ENCODE data around the gene PDF. TPM values are rescaled to one million over a fixed set of nuclear protein-coding genes. Genes with fewer than 3 reads are reported as not detected.

PDF gene
- total RNA-seq, 1 donor: 2.9 TPM

- Histone ChIP-seq H3K9me3 (ENCODE audit: low read depth, low read length) (no peaks in the 10 kb centered on the region), H3K4me3 (ENCODE audit: low read length) (no peak overlapping the region), H3K4me1 (ENCODE audit: insufficient read depth, low read length) (peaks cover 37% of the 10 kb centered on the region), H3K27me3 (ENCODE audit: insufficient read depth, low read length) (no peaks in the 10 kb centered on the region)
These were observed 4.1 kb downstream of the PDF start for GRCh38 chr16:69326172-69326873.

GRCh38 chr16:69325784-69326171 is 4.6 kb downstream of the PDF start:
- peaks cover 33% of the 10 kb centered on the region for H3K4me1 ChIP-seq (ENCODE audit: insufficient read depth, low read length)
- no peak overlapping the region for H3K4me3 ChIP-seq (ENCODE audit: low read length)
- H3K9me3 ChIP-seq (ENCODE audit: low read depth, low read length): no peaks in the 10 kb centered on the region
- H3K27me3 ChIP-seq (ENCODE audit: insufficient read depth, low read length): no peaks in the 10 kb centered on the region

- peaks cover 31% of the 10 kb centered on the region for H3K4me1 ChIP-seq (ENCODE audit: insufficient read depth, low read length)
- no peak overlapping the region for H3K4me3 ChIP-seq (ENCODE audit: low read length)
- H3K9me3 ChIP-seq (ENCODE audit: low read depth, low read length): no peaks in the 10 kb centered on the region
- no peaks in the 10 kb centered on the region for H3K27me3 ChIP-seq (ENCODE audit: insufficient read depth, low read length)
These were observed 5.7 kb downstream of the PDF start for GRCh38 chr16:69324585-69325253.

GRCh38 chr16:69324013-69324531 is 6.3 kb downstream of the PDF start:
- Histone ChIP-seq H3K27me3 (ENCODE audit: insufficient read depth, low read length) (no peaks in the 10 kb centered on the region), H3K9me3 (ENCODE audit: low read depth, low read length) (no peaks in the 10 kb centered on the region), H3K4me3 (ENCODE audit: low read length) (no peak overlapping the region), H3K4me1 (ENCODE audit: insufficient read depth, low read length) (peaks cover 24% of the 10 kb centered on the region)

GRCh38 chr16:69323415-69323814 is 7.0 kb downstream of the PDF start:
- Histone ChIP-seq H3K9me3 (ENCODE audit: low read depth, low read length) (no peaks in the 10 kb centered on the region), H3K4me1 (ENCODE audit: insufficient read depth, low read length) (peaks cover 18% of the 10 kb centered on the region)

GRCh38 chr16:69322343-69322742 is 8.0 kb downstream of the PDF start:
- H3K9me3 ChIP-seq (ENCODE audit: low read depth, low read length): no peaks in the 10 kb centered on the region
- no peak overlapping the region for H3K4me3 ChIP-seq (ENCODE audit: low read length)
- peaks cover 7% of the 10 kb centered on the region for H3K4me1 ChIP-seq (ENCODE audit: insufficient read depth, low read length)
- no peaks in the 10 kb centered on the region for H3K27me3 ChIP-seq (ENCODE audit: insufficient read depth, low read length)

More at GRCh38 chr16:69323415-69323814, 7.0 kb downstream of the PDF start:
- Histone ChIP-seq H3K27me3 (ENCODE audit: insufficient read depth, low read length) (no peaks in the 10 kb centered on the region), H3K4me3 (ENCODE audit: low read length) (no peak overlapping the region)

- no peak overlapping the region for H3K4me3 ChIP-seq (ENCODE audit: low read length)
- H3K27me3 ChIP-seq (ENCODE audit: insufficient read depth, low read length): no peaks in the 10 kb centered on the region
- H3K4me1 ChIP-seq (ENCODE audit: insufficient read depth, low read length): no peaks in the 10 kb centered on the region
- H3K9me3 ChIP-seq (ENCODE audit: low read depth, low read length): no peaks in the 10 kb centered on the region
These were observed 9.3 kb downstream of the PDF start for GRCh38 chr16:69321080-69321479.

- Histone ChIP-seq H3K4me3 (ENCODE audit: low read length) (no peak overlapping the region), H3K27me3 (ENCODE audit: insufficient read depth, low read length) (no peaks in the 10 kb centered on the region), H3K9me3 (ENCODE audit: low read depth, low read length) (no peaks in the 10 kb centered on the region), H3K4me1 (ENCODE audit: insufficient read depth, low read length) (no peaks in the 10 kb centered on the region)
These were observed 9.7 kb downstream of the PDF start for GRCh38 chr16:69320740-69321073.

GRCh38 chr16:69319826-69320739 is 10.3 kb downstream of the PDF start:
- no peaks in the 10 kb centered on the region for H3K4me1 ChIP-seq (ENCODE audit: insufficient read depth, low read length)
- H3K4me3 ChIP-seq (ENCODE audit: low read length): no peak overlapping the region
- H3K9me3 ChIP-seq (ENCODE audit: low read depth, low read length): no peaks in the 10 kb centered on the region
- H3K27me3 ChIP-seq (ENCODE audit: insufficient read depth, low read length): no peaks in the 10 kb centered on the region

- H3K9me3 ChIP-seq (ENCODE audit: low read depth, low read length): no peaks in the 10 kb centered on the region
- no peaks in the 10 kb centered on the region for H3K27me3 ChIP-seq (ENCODE audit: insufficient read depth, low read length)
- no peaks in the 10 kb centered on the region for H3K4me1 ChIP-seq (ENCODE audit: insufficient read depth, low read length)
- no peak overlapping the region for H3K4me3 ChIP-seq (ENCODE audit: low read length)
These were observed 11.0 kb downstream of the PDF start for GRCh38 chr16:69319381-69319780.

GRCh38 chr16:69318911-69319289 is 11.5 kb downstream of the PDF start:
- Histone ChIP-seq H3K4me3 (ENCODE audit: low read length) (no peak overlapping the region), H3K27me3 (ENCODE audit: insufficient read depth, low read length) (no peaks in the 10 kb centered on the region)

GRCh38 chr16:69318177-69318910 is 12.0 kb downstream of the PDF start:
- Histone ChIP-seq H3K27me3 (ENCODE audit: insufficient read depth, low read length) (no peaks in the 10 kb centered on the region), H3K4me3 (ENCODE audit: low read length) (no peak overlapping the region), H3K4me1 (ENCODE audit: insufficient read depth, low read length) (no peaks in the 10 kb centered on the region), H3K9me3 (ENCODE audit: low read depth, low read length) (no peaks in the 10 kb centered on the region)

More at GRCh38 chr16:69318911-69319289, 11.5 kb downstream of the PDF start:
- Histone ChIP-seq H3K9me3 (ENCODE audit: low read depth, low read length) (no peaks in the 10 kb centered on the region), H3K4me1 (ENCODE audit: insufficient read depth, low read length) (no peaks in the 10 kb centered on the region)

- Histone ChIP-seq H3K9me3 (ENCODE audit: low read depth, low read length) (no peaks in the 10 kb centered on the region), H3K27me3 (ENCODE audit: insufficient read depth, low read length) (no peaks in the 10 kb centered on the region), H3K4me3 (ENCODE audit: low read length) (no peak overlapping the region), H3K4me1 (ENCODE audit: insufficient read depth, low read length) (peaks cover 16% of the 10 kb centered on the region)
These were observed 13.8 kb downstream of the PDF start for GRCh38 chr16:69316595-69317034.

- H3K9me3 ChIP-seq (ENCODE audit: low read depth, low read length): no peaks in the 10 kb centered on the region
- H3K4me1 ChIP-seq (ENCODE audit: insufficient read depth, low read length): peaks cover 17% of the 10 kb centered on the region
- H3K4me3 ChIP-seq (ENCODE audit: low read length): no peak overlapping the region
- no peaks in the 10 kb centered on the region for H3K27me3 ChIP-seq (ENCODE audit: insufficient read depth, low read length)
These were observed 14.7 kb downstream of the PDF start for GRCh38 chr16:69315486-69316311.
